ENCODE data around the gene TNFRSF1B.

DNA sequence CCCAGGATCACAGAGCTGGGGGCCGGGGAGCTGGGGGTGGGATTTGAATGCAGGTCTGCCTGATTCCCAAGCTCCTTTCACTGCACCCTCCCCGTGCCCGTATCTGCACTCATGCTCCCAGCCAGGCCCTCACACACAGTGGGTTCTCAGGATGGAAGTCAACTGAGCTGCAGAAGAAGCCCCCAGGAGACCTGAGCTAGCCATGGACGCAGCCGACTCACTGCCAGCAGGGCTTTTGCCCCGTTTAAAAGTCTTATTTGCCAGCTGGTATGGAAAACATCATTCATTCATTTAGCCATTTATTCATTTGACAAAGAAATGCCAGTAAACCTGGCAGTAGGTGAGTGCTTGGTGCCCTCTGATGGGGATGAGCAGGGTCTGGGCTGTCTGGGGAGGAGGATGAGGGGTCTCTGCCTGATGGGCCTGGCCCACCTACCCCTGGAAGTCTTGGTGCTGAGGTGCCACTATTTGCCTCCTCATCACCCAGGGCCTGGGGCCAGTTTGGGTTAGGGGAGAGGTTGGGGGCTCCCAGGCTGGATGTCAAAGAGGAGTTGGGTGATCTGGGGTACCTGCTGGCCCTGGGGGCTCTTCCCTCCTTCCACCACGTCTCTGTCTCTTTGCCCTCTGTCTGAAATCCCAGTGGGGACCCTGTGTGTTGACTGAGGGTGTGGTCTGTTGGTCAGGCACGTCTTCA lies 2.8 kb downstream of the TNFRSF1B start:
- TF ChIP-seq POLR2A (IDR thresholded peaks at IDR 0.05; ENCODE audit: low read length) (no peak), GATA1 (IDR thresholded peaks at IDR 0.05; ENCODE audit: low read depth, low read length) (no peak)

Data from erythroblast (primary cell).